ENCODE measurements around the gene CPXM2.

The CPXM2 gene

GRCh38 chr10:123860209-123860608, 31.4 kb downstream of the CPXM2 start:
- no peak overlapping the region for H3K9ac ChIP-seq (ENCODE audit: low read length in 2 of 2)
- H3K4me1 ChIP-seq (ENCODE audit: control insufficient read depth, insufficient read depth, low read length), result peaks cover 87% of the 10 kb centered on the region
- H3K9me3 ChIP-seq (ENCODE audit: control insufficient read depth in 2 of 2, low read length in 2 of 2), result no peaks in the 10 kb centered on the region
- H3K27ac ChIP-seq (ENCODE audit: low read length), result peak overlapping the region; percentile 99
- H3K27me3 ChIP-seq (ENCODE audit: control insufficient read depth in 1 of 2, insufficient read depth in 2 of 2, low read length in 2 of 2), result no peaks in the 10 kb centered on the region
- no peak overlapping the region for H3K4me3 ChIP-seq (ENCODE audit: low read length in 2 of 2)
- peaks cover 6 to 18% of the 10 kb centered on the region in 2 donors for H3K36me3 ChIP-seq (ENCODE audit: control insufficient read depth in 2 of 2, insufficient read depth in 2 of 2, low read length in 2 of 2)

- no peak overlapping the region for H3K9ac ChIP-seq (ENCODE audit: low read length in 2 of 2)
- H3K9me3 ChIP-seq (ENCODE audit: control insufficient read depth in 2 of 2, low read length in 2 of 2), result no peaks in the 10 kb centered on the region
- H3K36me3 ChIP-seq (ENCODE audit: control insufficient read depth in 2 of 2, insufficient read depth in 2 of 2, low read length in 2 of 2), result peaks cover 6 to 18% of the 10 kb centered on the region in 2 donors
- H3K27me3 ChIP-seq (ENCODE audit: control insufficient read depth in 1 of 2, insufficient read depth in 2 of 2, low read length in 2 of 2), result no peaks in the 10 kb centered on the region
- peak overlapping the region; percentile 99 for H3K27ac ChIP-seq (ENCODE audit: low read length)
- peaks cover 86% of the 10 kb centered on the region for H3K4me1 ChIP-seq (ENCODE audit: control insufficient read depth, insufficient read depth, low read length)
- H3K4me3 ChIP-seq (ENCODE audit: low read length in 2 of 2), result no peak overlapping the region
Observed at GRCh38 chr10:123859653-123860050, 32.0 kb downstream of the CPXM2 start.

GRCh38 chr10:123858907-123859652, 32.5 kb downstream of the CPXM2 start:
- Histone ChIP-seq H3K9me3 (ENCODE audit: control insufficient read depth in 2 of 2, low read length in 2 of 2) (no peaks in the 10 kb centered on the region), H3K27ac (ENCODE audit: low read length) (peak overlapping the region; percentile 99), H3K27me3 (ENCODE audit: control insufficient read depth in 1 of 2, insufficient read depth in 2 of 2, low read length in 2 of 2) (no peaks in the 10 kb centered on the region)

GRCh38 chr10:123858077-123858681, 33.4 kb downstream of the CPXM2 start:
- Histone ChIP-seq H3K9me3 (ENCODE audit: control insufficient read depth in 2 of 2, low read length in 2 of 2) (no peaks in the 10 kb centered on the region), H3K4me1 (ENCODE audit: control insufficient read depth, insufficient read depth, low read length) (peaks cover 80% of the 10 kb centered on the region), H3K27me3 (ENCODE audit: control insufficient read depth in 1 of 2, insufficient read depth in 2 of 2, low read length in 2 of 2) (no peaks in the 10 kb centered on the region), H3K36me3 (ENCODE audit: control insufficient read depth in 2 of 2, insufficient read depth in 2 of 2, low read length in 2 of 2) (peaks cover 6 to 18% of the 10 kb centered on the region in 2 donors), H3K4me3 (ENCODE audit: low read length in 2 of 2) (peak overlapping the region in 1 of 2 donors; percentile 23), H3K27ac (ENCODE audit: low read length) (peak overlapping the region; percentile 99), H3K9ac (ENCODE audit: low read length in 2 of 2) (peak overlapping the region in 1 of 2 donors; percentile 7)

More at GRCh38 chr10:123858907-123859652, 32.5 kb downstream of the CPXM2 start:
- Histone ChIP-seq H3K36me3 (ENCODE audit: control insufficient read depth in 2 of 2, insufficient read depth in 2 of 2, low read length in 2 of 2) (peaks cover 6 to 18% of the 10 kb centered on the region in 2 donors), H3K4me3 (ENCODE audit: low read length in 2 of 2) (no peak overlapping the region), H3K4me1 (ENCODE audit: control insufficient read depth, insufficient read depth, low read length) (peaks cover 84% of the 10 kb centered on the region), H3K9ac (ENCODE audit: low read length in 2 of 2) (peak overlapping the region in 1 of 2 donors; percentile 7)

- Histone ChIP-seq H3K4me1 (ENCODE audit: control insufficient read depth, insufficient read depth, low read length) (peaks cover 76% of the 10 kb centered on the region), H3K9ac (ENCODE audit: low read length in 2 of 2) (no peak overlapping the region), H3K4me3 (ENCODE audit: low read length in 2 of 2) (peak overlapping the region in 1 of 2 donors; percentile 23), H3K36me3 (ENCODE audit: control insufficient read depth in 2 of 2, insufficient read depth in 2 of 2, low read length in 2 of 2) (peaks cover 6 to 18% of the 10 kb centered on the region in 2 donors), H3K27me3 (ENCODE audit: control insufficient read depth in 1 of 2, insufficient read depth in 2 of 2, low read length in 2 of 2) (no peaks in the 10 kb centered on the region), H3K27ac (ENCODE audit: low read length) (peak overlapping the region; percentile 99), H3K9me3 (ENCODE audit: control insufficient read depth in 2 of 2, low read length in 2 of 2) (no peaks in the 10 kb centered on the region)
Observed at GRCh38 chr10:123857616-123858015, 34.0 kb downstream of the CPXM2 start.

- H3K27ac ChIP-seq (ENCODE audit: low read length), result peak overlapping the region; percentile 69
- H3K4me1 ChIP-seq (ENCODE audit: control insufficient read depth, insufficient read depth, low read length), result peaks cover 65% of the 10 kb centered on the region
- H3K4me3 ChIP-seq (ENCODE audit: low read length in 2 of 2), result no peak overlapping the region
- no peaks in the 10 kb centered on the region for H3K27me3 ChIP-seq (ENCODE audit: control insufficient read depth in 1 of 2, insufficient read depth in 2 of 2, low read length in 2 of 2)
- no peak overlapping the region for H3K9ac ChIP-seq (ENCODE audit: low read length in 2 of 2)
- H3K36me3 ChIP-seq (ENCODE audit: control insufficient read depth in 2 of 2, insufficient read depth in 2 of 2, low read length in 2 of 2), result peaks cover 0 to 4% of the 10 kb centered on the region in 2 donors
- H3K9me3 ChIP-seq (ENCODE audit: control insufficient read depth in 2 of 2, low read length in 2 of 2), result no peaks in the 10 kb centered on the region
Observed at GRCh38 chr10:123855008-123855684, 36.5 kb downstream of the CPXM2 start.

GRCh38 chr10:123854498-123854897, 37.1 kb downstream of the CPXM2 start:
- H3K27me3 ChIP-seq (ENCODE audit: control insufficient read depth in 1 of 2, insufficient read depth in 2 of 2, low read length in 2 of 2), result no peaks in the 10 kb centered on the region
- H3K9me3 ChIP-seq (ENCODE audit: control insufficient read depth in 2 of 2, low read length in 2 of 2), result no peaks in the 10 kb centered on the region
- H3K4me1 ChIP-seq (ENCODE audit: control insufficient read depth, insufficient read depth, low read length), result peaks cover 58% of the 10 kb centered on the region
- H3K4me3 ChIP-seq (ENCODE audit: low read length in 2 of 2), result no peak overlapping the region
- H3K36me3 ChIP-seq (ENCODE audit: control insufficient read depth in 2 of 2, insufficient read depth in 2 of 2, low read length in 2 of 2), result peaks cover 4% of the 10 kb centered on the region in 2 donors
- H3K9ac ChIP-seq (ENCODE audit: low read length in 2 of 2), result no peak overlapping the region
- no peak overlapping the region for H3K27ac ChIP-seq (ENCODE audit: low read length)

- H3K9me3 ChIP-seq (ENCODE audit: control insufficient read depth in 2 of 2, low read length in 2 of 2), result no peaks in the 10 kb centered on the region
- no peak overlapping the region for H3K4me3 ChIP-seq (ENCODE audit: low read length in 2 of 2)
- peaks cover 2 to 4% of the 10 kb centered on the region in 2 donors for H3K36me3 ChIP-seq (ENCODE audit: control insufficient read depth in 2 of 2, insufficient read depth in 2 of 2, low read length in 2 of 2)
- H3K9ac ChIP-seq (ENCODE audit: low read length in 2 of 2), result no peak overlapping the region
- no peaks in the 10 kb centered on the region for H3K27me3 ChIP-seq (ENCODE audit: control insufficient read depth in 1 of 2, insufficient read depth in 2 of 2, low read length in 2 of 2)
- peaks cover 53% of the 10 kb centered on the region for H3K4me1 ChIP-seq (ENCODE audit: control insufficient read depth, insufficient read depth, low read length)
- no peak overlapping the region for H3K27ac ChIP-seq (ENCODE audit: low read length)
Observed at GRCh38 chr10:123854003-123854402, 37.6 kb downstream of the CPXM2 start.

GRCh38 chr10:123852411-123852951, 39.1 kb downstream of the CPXM2 start:
- Histone ChIP-seq H3K36me3 (ENCODE audit: control insufficient read depth in 2 of 2, insufficient read depth in 2 of 2, low read length in 2 of 2) (peaks cover 0 to 4% of the 10 kb centered on the region in 2 donors), H3K9me3 (ENCODE audit: control insufficient read depth in 2 of 2, low read length in 2 of 2) (no peaks in the 10 kb centered on the region), H3K4me3 (ENCODE audit: low read length in 2 of 2) (no peak overlapping the region), H3K9ac (ENCODE audit: low read length in 2 of 2) (no peak overlapping the region), H3K4me1 (ENCODE audit: control insufficient read depth, insufficient read depth, low read length) (peaks cover 39% of the 10 kb centered on the region), H3K27me3 (ENCODE audit: control insufficient read depth in 1 of 2, insufficient read depth in 2 of 2, low read length in 2 of 2) (no peaks in the 10 kb centered on the region), H3K27ac (ENCODE audit: low read length) (no peak overlapping the region)

GRCh38 chr10:123848564-123849457, 42.8 kb downstream of the CPXM2 start:
- Histone ChIP-seq H3K9me3 (ENCODE audit: control insufficient read depth in 2 of 2, low read length in 2 of 2) (no peaks in the 10 kb centered on the region), H3K4me1 (ENCODE audit: control insufficient read depth, insufficient read depth, low read length) (peaks cover 19% of the 10 kb centered on the region), H3K27ac (ENCODE audit: low read length) (no peak overlapping the region), H3K9ac (ENCODE audit: low read length in 2 of 2) (no peak overlapping the region), H3K36me3 (ENCODE audit: control insufficient read depth in 2 of 2, insufficient read depth in 2 of 2, low read length in 2 of 2) (peaks cover 0 to 4% of the 10 kb centered on the region in 2 donors), H3K4me3 (ENCODE audit: low read length in 2 of 2) (no peak overlapping the region), H3K27me3 (ENCODE audit: control insufficient read depth in 1 of 2, insufficient read depth in 2 of 2, low read length in 2 of 2) (no peaks in the 10 kb centered on the region)
